DMS79 (cell line): Measurements from ENCODE around the gene GRAMD1C.

ENCODE experiments used
- DNase-seq: peaks from one replicate; lab custom pipeline; 2025; lab: John Stamatoyannopoulos, UW

GRAMD1C gene

GRCh38 chr3:113952921-113953320 is 114.3 kb downstream of the GRAMD1C start:
- no peak for DNase-seq

GRCh38 chr3:113953677-113954076 is 115.1 kb downstream of the GRAMD1C start:
- no peak for DNase-seq

DNA sequence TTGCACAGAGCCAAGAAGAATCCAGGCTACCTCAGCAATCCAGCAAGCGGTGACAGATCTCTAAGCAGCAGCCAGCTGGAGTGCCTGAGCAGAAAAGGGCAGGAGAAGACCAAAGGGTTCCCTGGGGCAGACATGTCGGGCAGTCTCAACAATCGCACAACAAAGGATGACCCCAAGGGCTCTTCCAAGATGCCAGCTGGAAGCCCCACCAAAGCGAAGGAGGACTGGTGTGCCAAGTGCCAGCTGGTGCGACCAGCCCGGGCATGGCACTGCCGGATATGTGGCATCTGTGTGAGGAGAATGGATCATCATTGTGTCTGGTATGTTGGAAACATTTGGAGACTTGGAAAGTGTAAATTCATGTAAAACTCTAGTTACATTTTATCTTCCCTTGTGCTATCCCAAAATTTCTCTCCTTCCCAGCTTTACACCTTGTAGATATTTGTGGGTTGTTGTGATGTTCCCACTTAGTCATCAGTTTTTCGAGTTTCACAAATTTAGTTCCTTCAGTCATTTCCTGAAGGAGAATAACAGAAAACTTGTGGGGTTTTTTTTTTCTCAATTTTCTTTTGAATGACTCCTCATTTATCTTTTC is 115.6 kb downstream of the GRAMD1C start:
- no peak for DNase-seq

DNA sequence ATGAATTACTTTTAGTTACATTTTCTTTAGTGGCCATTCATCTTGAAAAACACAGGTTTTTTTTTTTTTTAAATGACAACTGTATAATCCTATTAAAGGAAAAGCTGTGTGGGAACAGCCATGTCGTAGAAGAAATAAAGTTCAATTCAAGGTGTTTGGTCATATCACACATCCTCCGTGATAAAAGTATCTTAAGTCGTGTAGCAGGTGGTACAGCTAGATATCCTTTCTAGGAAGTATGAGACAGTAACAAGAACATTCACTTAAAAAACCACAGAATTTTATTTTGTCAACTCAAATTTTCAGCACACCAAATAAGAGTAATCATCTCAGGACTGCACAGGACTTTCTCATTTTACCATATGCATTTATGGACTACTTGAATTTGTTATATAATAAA is 125.3 kb downstream of the GRAMD1C start:
- DNase-seq, result no peak

DNA sequence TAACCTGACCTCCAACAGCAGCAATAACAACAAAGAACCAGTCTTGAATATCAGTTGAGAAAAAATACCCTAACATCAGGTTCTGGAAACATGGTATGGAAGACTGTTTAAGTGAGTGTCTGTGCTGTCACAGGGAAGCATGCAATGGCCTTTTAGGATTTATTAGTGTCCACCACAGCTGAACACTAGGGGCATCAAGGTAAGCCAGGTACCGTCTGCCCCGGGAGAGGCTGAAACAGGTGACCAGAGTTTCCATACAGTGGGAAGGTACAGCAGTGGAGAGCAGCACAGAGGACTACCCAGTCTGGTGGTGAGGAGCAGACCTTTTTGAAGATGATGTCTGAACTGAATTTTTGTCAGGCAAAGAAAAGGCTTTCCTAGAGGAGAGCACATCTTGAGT is 127.6 kb downstream of the GRAMD1C start:
- DNase-seq, result no peak

DNA sequence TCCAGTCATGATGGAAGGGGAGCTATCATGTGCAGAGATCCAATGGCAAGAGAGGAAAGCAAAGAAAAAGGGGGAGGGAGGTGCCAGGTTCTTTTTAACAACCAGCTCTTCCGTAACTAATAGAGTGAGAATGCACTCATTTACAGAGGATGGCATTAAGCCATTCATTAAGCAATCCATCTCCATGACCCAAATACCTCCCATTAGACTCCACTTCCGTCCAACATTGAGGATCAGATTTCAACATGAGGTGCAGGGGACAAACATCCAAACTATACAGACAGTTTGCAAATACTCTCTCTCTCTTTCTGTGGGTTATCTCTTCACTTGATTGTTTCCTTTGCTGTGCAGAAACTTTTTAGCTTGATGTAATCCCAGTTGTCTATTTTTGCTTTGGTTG is 130.4 kb downstream of the GRAMD1C start:
- no peak for DNase-seq

GRCh38 chr3:113977822-113978221 is 139.2 kb downstream of the GRAMD1C start:
- no peak for DNase-seq

DNA sequence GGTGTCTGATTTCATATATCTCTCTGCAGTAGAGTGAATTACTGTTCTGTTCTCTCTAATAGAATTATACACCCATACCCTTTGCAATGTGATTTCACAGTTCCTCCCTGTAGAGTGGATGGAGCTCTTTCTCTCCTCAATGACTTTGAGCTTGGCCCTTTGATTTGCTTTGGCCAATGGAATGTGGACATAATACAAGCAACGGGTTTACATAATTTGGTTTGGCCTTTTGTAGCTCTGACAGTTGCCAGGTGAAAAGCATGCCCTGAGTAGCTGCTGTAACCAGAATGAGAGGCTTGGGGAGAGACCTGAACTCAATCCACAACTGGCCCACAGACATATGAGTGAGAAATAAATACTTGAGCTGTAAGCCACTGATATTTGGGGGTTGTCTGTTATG is 141.3 kb downstream of the GRAMD1C start:
- no peak for DNase-seq

- no peak for DNase-seq
Measured at GRCh38 chr3:113981803-113982202, 143.2 kb downstream of the GRAMD1C start.

DNA sequence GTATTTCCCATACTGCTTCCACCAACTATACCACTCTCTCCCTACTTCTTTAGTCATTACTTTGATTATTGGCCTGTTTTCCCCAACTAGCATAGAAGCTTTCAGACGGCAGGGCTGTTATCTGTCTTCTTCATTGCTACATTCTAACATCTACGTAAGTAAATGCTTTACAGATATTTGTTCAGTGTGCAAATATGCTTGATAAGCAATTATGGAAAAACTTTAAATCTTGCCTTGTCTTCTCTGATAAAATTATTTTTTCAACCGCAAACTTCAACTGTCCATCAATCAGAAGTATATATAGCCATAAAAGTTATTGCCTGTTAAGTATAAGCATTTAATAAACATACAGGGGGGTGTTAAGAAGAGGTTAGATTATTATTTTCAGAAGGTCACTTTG is 145.0 kb downstream of the GRAMD1C start:
- DNase-seq, result no peak

DNA sequence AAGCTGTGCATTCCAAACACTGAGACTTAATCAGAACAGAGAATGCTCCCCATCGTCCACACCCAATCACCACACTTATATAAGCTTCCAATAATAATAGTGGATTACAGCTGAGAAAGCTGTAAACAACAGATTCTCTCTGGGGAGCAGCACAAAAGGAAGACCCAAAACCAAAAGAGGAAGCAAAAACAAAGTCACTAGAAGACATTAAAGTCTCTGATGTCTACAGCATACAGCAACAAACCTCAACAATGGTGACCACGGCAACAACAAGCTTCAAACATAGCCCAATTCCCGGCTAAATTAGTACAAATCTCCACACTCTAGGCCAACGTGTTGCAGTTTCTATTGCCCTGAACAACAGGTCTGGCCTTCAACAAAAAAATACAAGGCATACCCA is 147.0 kb downstream of the GRAMD1C start:
- no peak for DNase-seq
